ENCODE data around the gene PHYHD1.
"Not testable (repeated sequence)": the region's sequence is repeated elsewhere in the genome, so short reads cannot be mapped to it uniquely, and the experiment has no call there.

The PHYHD1 gene

GRCh38 chr9:128921881-128922763, 1.3 kb downstream of the PHYHD1 start:
- no peak for DNase-seq (ENCODE audit: low read depth in 2 of 3, low spot score in 2 of 3)

GRCh38 chr9:128923493-128923883, 2.7 kb downstream of the PHYHD1 start:
- no peak for DNase-seq (ENCODE audit: low read depth in 2 of 3, low spot score in 2 of 3)

GRCh38 chr9:128927731-128928411, 7.1 kb downstream of the PHYHD1 start:
- DNase-seq (ENCODE audit: low read depth in 2 of 3, low spot score in 2 of 3), result peak in 1 of 3 experiments; percentile 33

- DNase-seq (ENCODE audit: low read depth in 2 of 3, low spot score in 2 of 3), result no peak
Observed at GRCh38 chr9:128928624-128929023, 7.8 kb downstream of the PHYHD1 start.

GRCh38 chr9:128929560-128929959, 8.8 kb downstream of the PHYHD1 start:
- DNase-seq (ENCODE audit: low read depth in 2 of 3, low spot score in 2 of 3), result no peak

GRCh38 chr9:128933731-128934130, 12.9 kb downstream of the PHYHD1 start:
- no peak for DNase-seq (ENCODE audit: low read depth in 2 of 3, low spot score in 2 of 3)

GRCh38 chr9:128936171-128936865, 15.5 kb downstream of the PHYHD1 start:
- no peak for DNase-seq (ENCODE audit: low read depth in 2 of 3, low spot score in 2 of 3)

GRCh38 chr9:128937310-128938165, 16.8 kb downstream of the PHYHD1 start:
- no peak for DNase-seq (ENCODE audit: low read depth in 2 of 3, low spot score in 2 of 3)

- DNase-seq (ENCODE audit: low read depth in 2 of 3, low spot score in 2 of 3), result no peak
Observed at GRCh38 chr9:128940271-128940921, 19.6 kb downstream of the PHYHD1 start.

- DNase-seq (ENCODE audit: low read depth in 2 of 3, low spot score in 2 of 3), result no peak
Observed at GRCh38 chr9:128940946-128941755, 20.4 kb downstream of the PHYHD1 start.

- DNase-seq (ENCODE audit: low read depth in 2 of 3, low spot score in 2 of 3), result no peak
Observed at GRCh38 chr9:128943832-128944620, 23.2 kb downstream of the PHYHD1 start.

GRCh38 chr9:128944966-128945365, 24.2 kb downstream of the PHYHD1 start:
- not testable (repeated sequence) for DNase-seq (ENCODE audit: low read depth in 2 of 3, low spot score in 2 of 3)

GRCh38 chr9:128945798-128946501, 25.2 kb downstream of the PHYHD1 start:
- DNase-seq (ENCODE audit: low read depth in 2 of 3, low spot score in 2 of 3), result no peak

- DNase-seq (ENCODE audit: low read depth in 2 of 3, low spot score in 2 of 3), result peak in 1 of 3 experiments; percentile 4
Observed at GRCh38 chr9:128946571-128947276, 25.9 kb downstream of the PHYHD1 start.

GRCh38 chr9:128947277-128947526, 26.4 kb downstream of the PHYHD1 start:
- no peak for DNase-seq (ENCODE audit: low read depth in 2 of 3, low spot score in 2 of 3)

GRCh38 chr9:128947527-128948301, 26.9 kb downstream of the PHYHD1 start, which contains the start of the genes DOLK and NUP188:
TSS of gene DOLK (minus strand) at chr9:128947603. CDS start at chr9:128947303, 300 bp downstream.
TSS of gene NUP188 (plus strand) at chr9:128947699. CDS start at chr9:128947720, 21 bp downstream.
- peak; percentile 98 to 100 (median 100) for DNase-seq (ENCODE audit: low read depth in 2 of 3, low spot score in 2 of 3)

- DNase-seq (ENCODE audit: low read depth in 2 of 3, low spot score in 2 of 3), result not testable (repeated sequence)
Observed at GRCh38 chr9:128961403-128961802, 40.6 kb downstream of the PHYHD1 start.

Measured in activated CD8-positive, alpha-beta memory T cell treated with anti-CD3 and anti-CD28 coated beads for 48 hours (primary cell).